ENCODE measurements around the gene MCM3AP.

Gene MCM3AP

GRCh38 chr21:46322351-46323226, 37.2 kb upstream of the MCM3AP start:
- peak; percentile 21 for DNase-seq (ENCODE audit: extremely low spot score)
- ChIA-PET POLR2A (interaction anchor here (0.6 to 2.7 kb wide), 7 partner anchors 8 to 313 kb away, joined by 3 to 12 read pairs (median 4); partner anchors contain the start of genes MCM3AP and YBEY), CTCF (no interaction called here)
- TF ChIP-seq ELF4 (IDR thresholded peaks at IDR 0.05), result no peak
- TF ChIP-seq FOXK2 (IDR thresholded peaks at IDR 0.05), result no peak
- TF ChIP-seq ZNF384 (IDR thresholded peaks at IDR 0.05), result no peak
- TF ChIP-seq HDGF (IDR thresholded peaks at IDR 0.05; ENCODE audit: borderline replicate concordance), result peak; percentile 20; the same call in 1 of the 2 replicates

- ChIA-PET CTCF (no interaction called here), POLR2A (no interaction called here)
- DNase-seq (ENCODE audit: extremely low spot score), result peak; percentile 10
- no peak for TF ChIP-seq ELF4 (IDR thresholded peaks at IDR 0.05)
- TF ChIP-seq ZNF384 (IDR thresholded peaks at IDR 0.05), result 0 out of 2 replicates have a peak, but pooled peaks have one; percentile 42
- no peak for TF ChIP-seq LEF1 (IDR thresholded peaks at IDR 0.05; ENCODE audit: borderline replicate concordance)
These were observed 35.0 kb upstream of the MCM3AP start for GRCh38 chr21:46320331-46320801.

GRCh38 chr21:46319186-46319585, 33.8 kb upstream of the MCM3AP start:
- ChIA-PET CTCF (no interaction called here), POLR2A (interaction anchor here (0.6 kb wide), 1 partner anchor 166 kb away, joined by 3 read pairs; no protein-coding TSS in a partner anchor)
- DNase-seq (ENCODE audit: extremely low spot score), result peak; percentile 5
- TF ChIP-seq FOXK2 (IDR thresholded peaks at IDR 0.05), result no peak

- CTCF ChIA-PET, result no interaction called here
These were observed 33.0 kb upstream of the MCM3AP start for GRCh38 chr21:46318464-46318845.

GRCh38 chr21:46317710-46318463, 32.5 kb upstream of the MCM3AP start:
- POLR2A ChIA-PET, result interaction anchor here (1.2 kb wide), 1 partner anchor 16 kb away, joined by 3 read pairs; no protein-coding TSS in a partner anchor
- CTCF ChIA-PET, result no interaction called here
- DNase-seq (ENCODE audit: extremely low spot score), result peak; percentile 11
- TF ChIP-seq NFRKB (IDR thresholded peaks at IDR 0.05), result no peak

More at GRCh38 chr21:46318464-46318845, 33.0 kb upstream of the MCM3AP start:
- POLR2A ChIA-PET, result no interaction called here
- no peak for DNase-seq (ENCODE audit: extremely low spot score)
- no peak for TF ChIP-seq NFRKB (IDR thresholded peaks at IDR 0.05)
- TF ChIP-seq ELF4 (IDR thresholded peaks at IDR 0.05), result no peak
- no peak for TF ChIP-seq ZNF384 (IDR thresholded peaks at IDR 0.05)
- TF ChIP-seq HDGF (IDR thresholded peaks at IDR 0.05; ENCODE audit: borderline replicate concordance), result no peak
- no peak for TF ChIP-seq SUZ12 (IDR thresholded peaks at IDR 0.05)
- TF ChIP-seq CTBP1 (IDR thresholded peaks at IDR 0.05; ENCODE audit: borderline replicate concordance), result no peak
- no peak for TF ChIP-seq ARNT (IDR thresholded peaks at IDR 0.05)
- TF ChIP-seq TARDBP (IDR thresholded peaks at IDR 0.05), result no peak
- no peak for TF ChIP-seq FOXM1 (IDR thresholded peaks at IDR 0.05; ENCODE audit: borderline replicate concordance)

- TF ChIP-seq ZNF384 (IDR thresholded peaks at IDR 0.05), result no peak
- no peak for TF ChIP-seq NFRKB (IDR thresholded peaks at IDR 0.05)
- TF ChIP-seq FOXK2 (IDR thresholded peaks at IDR 0.05), result no peak
- no peak for TF ChIP-seq LEF1 (IDR thresholded peaks at IDR 0.05; ENCODE audit: borderline replicate concordance)
- TF ChIP-seq ARNT (IDR thresholded peaks at IDR 0.05), result no peak
- no peak for TF ChIP-seq HDGF (IDR thresholded peaks at IDR 0.05; ENCODE audit: borderline replicate concordance)
- no peak for TF ChIP-seq SP1 (IDR thresholded peaks at IDR 0.05)
- TF ChIP-seq BHLHE40 (IDR thresholded peaks at IDR 0.05; ENCODE audit: borderline replicate concordance), result no peak
- no peak for TF ChIP-seq TARDBP (IDR thresholded peaks at IDR 0.05)
- no peak for TF ChIP-seq ELF4 (IDR thresholded peaks at IDR 0.05)
- no peak for TF ChIP-seq L3MBTL2 (conservative IDR thresholded peaks at IDR 0.05)
- TF ChIP-seq SUZ12 (IDR thresholded peaks at IDR 0.05), result no peak
- TF ChIP-seq PKNOX1 (IDR thresholded peaks at IDR 0.05), result no peak
- TF ChIP-seq FOXM1 (IDR thresholded peaks at IDR 0.05; ENCODE audit: borderline replicate concordance), result no peak
- TF ChIP-seq CTBP1 (IDR thresholded peaks at IDR 0.05; ENCODE audit: borderline replicate concordance), result no peak
- no peak for TF ChIP-seq FOXA1 (IDR thresholded peaks at IDR 0.05)
- POLR2A ChIA-PET, result interaction anchor here (1.2 kb wide), 1 partner anchor 15 kb away, joined by 3 read pairs; no protein-coding TSS in a partner anchor
- CTCF ChIA-PET, result no interaction called here
- peak; percentile 6 for DNase-seq (ENCODE audit: extremely low spot score)
These were observed 31.4 kb upstream of the MCM3AP start for GRCh38 chr21:46316708-46317324.

- ChIA-PET CTCF (no interaction called here), POLR2A (interaction anchor here (1.5 kb wide), 1 partner anchor 8 kb away, joined by 6 read pairs; no protein-coding TSS in a partner anchor)
- TF ChIP-seq BHLHE40 (IDR thresholded peaks at IDR 0.05; ENCODE audit: borderline replicate concordance) (no peak), LEF1 (IDR thresholded peaks at IDR 0.05; ENCODE audit: borderline replicate concordance) (no peak), CTBP1 (IDR thresholded peaks at IDR 0.05; ENCODE audit: borderline replicate concordance) (no peak)
- DNase-seq (ENCODE audit: extremely low spot score), result no peak
These were observed 29.1 kb upstream of the MCM3AP start for GRCh38 chr21:46314441-46315020.
